ENCODE measurements around the gene LRRC74A.
A peak's percentile ranks its signal among the peaks of the same experiment; 100 is the strongest.

The LRRC74A gene

GRCh38 chr14:76808990-76809389, 17.2 kb upstream of the LRRC74A start:
- H3K4me3 ChIP-seq (ENCODE audit: low read depth, low read length): no peak overlapping the region
- no peak for TF ChIP-seq CTCF (IDR thresholded peaks at IDR 0.05; ENCODE audit: borderline replicate concordance, insufficient read depth, low read depth, low read length)

- TF ChIP-seq CTCF (IDR thresholded peaks at IDR 0.05; ENCODE audit: borderline replicate concordance, insufficient read depth, low read depth, low read length): no peak
- H3K4me3 ChIP-seq (ENCODE audit: low read depth, low read length): no peak overlapping the region
These were observed 15.7 kb upstream of the LRRC74A start for GRCh38 chr14:76810525-76810924.

DNA sequence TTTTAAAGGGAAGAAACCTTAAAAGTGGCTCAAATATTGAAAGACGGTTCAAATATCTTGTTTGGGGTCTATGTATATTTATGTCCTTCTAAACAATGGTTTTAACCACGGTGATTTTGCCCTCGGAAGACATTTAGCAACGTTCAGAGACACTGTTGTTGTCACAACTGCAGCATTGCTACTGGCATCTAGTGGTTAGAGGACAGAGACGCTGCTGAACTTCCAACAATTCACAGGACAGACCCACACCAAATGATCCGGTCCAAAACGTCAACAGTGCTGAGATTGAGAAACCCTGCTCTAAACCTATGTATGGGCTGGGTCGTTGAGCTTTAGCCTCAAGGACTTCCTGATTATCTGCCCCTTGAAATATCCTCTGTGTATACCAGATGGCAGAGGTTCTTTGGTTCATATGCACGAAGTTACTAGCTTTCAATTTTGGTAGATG, 15.2 kb upstream of the LRRC74A start:
- no peak overlapping the region for H3K4me3 ChIP-seq (ENCODE audit: low read depth, low read length)
- peak; percentile 55; the same call in 1 of the 2 replicates for TF ChIP-seq CTCF (IDR thresholded peaks at IDR 0.05; ENCODE audit: borderline replicate concordance, insufficient read depth, low read depth, low read length)

DNA sequence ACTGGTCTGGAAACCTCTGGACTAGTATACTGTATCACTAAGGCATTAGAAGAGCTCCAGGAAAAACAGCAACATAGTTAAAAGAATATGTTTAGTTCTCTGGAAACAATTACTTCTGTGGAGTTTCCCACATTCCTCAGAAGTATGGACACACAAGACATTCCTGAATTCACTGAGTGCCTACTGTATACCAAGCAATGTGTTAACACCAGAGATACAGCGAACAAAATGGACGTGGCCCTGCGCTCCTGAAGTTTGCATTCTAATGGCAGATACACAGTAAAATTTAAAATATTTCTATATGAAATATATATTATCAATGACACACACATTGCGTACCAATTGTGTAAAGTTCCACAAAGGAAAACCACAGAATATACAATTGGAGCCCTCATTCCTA, 14.6 kb upstream of the LRRC74A start:
- H3K4me3 ChIP-seq (ENCODE audit: low read depth, low read length): no peak overlapping the region
- TF ChIP-seq CTCF (IDR thresholded peaks at IDR 0.05; ENCODE audit: borderline replicate concordance, insufficient read depth, low read depth, low read length): no peak

DNA sequence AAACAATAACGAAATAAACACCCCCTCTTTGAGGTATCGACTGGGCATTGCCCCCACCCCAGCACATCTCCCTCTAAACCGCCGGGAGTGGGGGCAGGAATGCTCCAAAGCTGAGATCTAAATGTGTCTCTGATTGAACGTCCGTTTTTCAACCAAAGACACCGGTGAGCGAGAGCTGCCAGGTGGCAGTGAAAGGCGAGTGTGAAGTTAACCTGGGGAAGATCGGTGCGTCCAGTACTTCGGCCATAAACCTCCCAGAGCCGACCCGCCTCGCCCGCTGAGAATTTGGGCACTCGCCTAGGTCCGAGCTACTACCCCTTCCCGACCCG, 14.2 kb upstream of the LRRC74A start:
- TF ChIP-seq CTCF (IDR thresholded peaks at IDR 0.05; ENCODE audit: borderline replicate concordance, insufficient read depth, low read depth, low read length): no peak
- H3K4me3 ChIP-seq (ENCODE audit: low read depth, low read length): peak overlapping the region; percentile 72

GRCh38 chr14:76812422-76813383, 13.5 kb upstream of the LRRC74A start, which contains the start of gene ANGEL1:
TSS of gene ANGEL1 (minus strand) at chr14:76812882. CDS start at chr14:76812827, 55 bp downstream.
- peak within 1 kb of the TSS; percentile 72 for H3K4me3 ChIP-seq (ENCODE audit: low read depth, low read length)
- no peak for TF ChIP-seq CTCF (IDR thresholded peaks at IDR 0.05; ENCODE audit: borderline replicate concordance, insufficient read depth, low read depth, low read length)
